Regular cardiac myocyte (primary cell): Measurements from ENCODE around the gene RHOU. TPM values are rescaled to one million over a fixed set of nuclear protein-coding genes. Genes with fewer than 3 reads are reported as not detected.

ENCODE experiments used
- total RNA-seq: library from RNA; depleted of rRNA; stranded (reverse); fragments of >200 nt; gene quantifications from 2 replicates; pipeline ENCODE4 v1.2.3, GENCODE V29; 2014

RHOU gene
- total RNA-seq = under 0.01 and 1.1 TPM in 2 replicates

GRCh38 chr1:228734881-228735801, at the start of gene RHOU:
Gene RHOU, plus strand, starts transcription at chr1:228735479. Its CDS starts 264 bp downstream, at chr1:228735743.

Other genes starting within 250 kb of the RHOU start
- 38.7 and 50.7 TPM in 2 replicates for gene RNF187, start 248.1 kb upstream of the RHOU start, total RNA-seq